Measurements from ENCODE around the gene SLC19A1.
A peak's percentile ranks its signal among the peaks of the same experiment; 100 is the strongest.
"Not testable (repeated sequence)": the region's sequence is repeated elsewhere in the genome, so short reads cannot be mapped to it uniquely, and the experiment has no call there.

The SLC19A1 gene

GRCh38 chr21:45570071-45570470, 27.8 kb upstream of the SLC19A1 start:
- 92% methylated on average over 7 of the region's 7 CpGs for WGBS
- no peak overlapping the region for H3K9ac ChIP-seq (ENCODE audit: low read length)
- H3K36me3 ChIP-seq (ENCODE audit: control insufficient read depth in 1 of 2, insufficient read depth in 2 of 2, low read depth in 1 of 2, low read length in 2 of 2): no peaks in the 10 kb centered on the region
- no peak overlapping the region for H3K4me2 ChIP-seq (ENCODE audit: low read length, poor library complexity, severe bottlenecking)
- H2BK5ac ChIP-seq (ENCODE audit: low read depth, low read length, poor library complexity, severe bottlenecking): no peak overlapping the region
- no peak overlapping the region for H3K14ac ChIP-seq (ENCODE audit: low read length in 2 of 2)
- no peak overlapping the region for H4K91ac ChIP-seq (ENCODE audit: low read length)
- no peak overlapping the region for H3K23ac ChIP-seq (ENCODE audit: low read length in 2 of 2)
- H3K27me3 ChIP-seq (ENCODE audit: control insufficient read depth in 1 of 2, insufficient read depth in 1 of 2, low read length in 2 of 2): peaks cover 5 to 87% of the 10 kb centered on the region in 2 experiments
- H3K18ac ChIP-seq (ENCODE audit: low read depth in 1 of 2, low read length in 2 of 2): no peak overlapping the region
- no peak for DNase-seq
- no peak overlapping the region for H4K8ac ChIP-seq (ENCODE audit: low read length)
- H3K79me1 ChIP-seq (replicated peaks; ENCODE audit: low read length, poor library complexity, severe bottlenecking): no peaks in the 10 kb centered on the region
- H3K4ac ChIP-seq (ENCODE audit: low read depth in 1 of 2, low read length in 2 of 2): no peak overlapping the region
- no peak overlapping the region for H2AK5ac ChIP-seq (ENCODE audit: low read length, severe bottlenecking)
- H2AFZ ChIP-seq (ENCODE audit: low read depth, low read length): no peak overlapping the region
- H3K4me1 ChIP-seq (ENCODE audit: control insufficient read depth, insufficient read depth, low read depth, low read length): peaks cover 14% of the 10 kb centered on the region
- no peak overlapping the region for H2BK120ac ChIP-seq (ENCODE audit: low read depth, low read length)
- H3K9me3 ChIP-seq (ENCODE audit: control insufficient read depth, low read length): no peaks in the 10 kb centered on the region
- no peak overlapping the region for H2BK15ac ChIP-seq (ENCODE audit: low read depth, poor library complexity, severe bottlenecking)
- H2BK12ac ChIP-seq (ENCODE audit: low read length in 2 of 2): no peak overlapping the region
- H3K4me3 ChIP-seq (ENCODE audit: insufficient read depth in 1 of 2, low read depth in 1 of 2, low read length in 2 of 2): no peak overlapping the region
- no peak overlapping the region for H3K27ac ChIP-seq (ENCODE audit: low read length, poor library complexity, severe bottlenecking)

GRCh38 chr21:45568383-45568782, 26.1 kb upstream of the SLC19A1 start:
- Histone ChIP-seq H2BK15ac (ENCODE audit: low read depth, poor library complexity, severe bottlenecking) (no peak overlapping the region), H3K4me3 (ENCODE audit: insufficient read depth in 1 of 2, low read depth in 1 of 2, low read length in 2 of 2) (no peak overlapping the region), H4K91ac (ENCODE audit: low read length) (no peak overlapping the region), H2BK12ac (ENCODE audit: low read length in 2 of 2) (no peak overlapping the region), H3K36me3 (ENCODE audit: control insufficient read depth in 1 of 2, insufficient read depth in 2 of 2, low read depth in 1 of 2, low read length in 2 of 2) (no peaks in the 10 kb centered on the region), H2AFZ (ENCODE audit: low read depth, low read length) (no peak overlapping the region), H4K8ac (ENCODE audit: low read length) (no peak overlapping the region), H3K9ac (ENCODE audit: low read length) (no peak overlapping the region), H3K4me1 (ENCODE audit: control insufficient read depth, insufficient read depth, low read depth, low read length) (no peaks in the 10 kb centered on the region), H3K9me3 (ENCODE audit: control insufficient read depth, low read length) (no peaks in the 10 kb centered on the region), H2BK120ac (ENCODE audit: low read depth, low read length) (no peak overlapping the region), H3K4ac (ENCODE audit: low read depth in 1 of 2, low read length in 2 of 2) (no peak overlapping the region), H3K27me3 (ENCODE audit: control insufficient read depth in 1 of 2, insufficient read depth in 1 of 2, low read length in 2 of 2) (peaks cover 5 to 87% of the 10 kb centered on the region in 2 experiments), H3K18ac (ENCODE audit: low read depth in 1 of 2, low read length in 2 of 2) (no peak overlapping the region), H3K4me2 (ENCODE audit: low read length, poor library complexity, severe bottlenecking) (no peak overlapping the region), H2BK5ac (ENCODE audit: low read depth, low read length, poor library complexity, severe bottlenecking) (no peak overlapping the region), H3K23ac (ENCODE audit: low read length in 2 of 2) (no peak overlapping the region), H3K79me1 (replicated peaks; ENCODE audit: low read length, poor library complexity, severe bottlenecking) (no peaks in the 10 kb centered on the region), H2AK5ac (ENCODE audit: low read length, severe bottlenecking) (no peak overlapping the region), H3K27ac (ENCODE audit: low read length, poor library complexity, severe bottlenecking) (no peak overlapping the region), H3K14ac (ENCODE audit: low read length in 2 of 2) (no peak overlapping the region)
- no peak for DNase-seq
- 86% methylated on average over 1 of the region's 3 CpGs for WGBS

- not testable (repeated sequence) for H2BK5ac ChIP-seq (ENCODE audit: low read depth, low read length, poor library complexity, severe bottlenecking); H3K27ac ChIP-seq (ENCODE audit: low read length, poor library complexity, severe bottlenecking); H3K4me2 ChIP-seq (ENCODE audit: low read length, poor library complexity, severe bottlenecking); H3K18ac ChIP-seq (ENCODE audit: low read depth in 1 of 2, low read length in 2 of 2); H3K79me1 ChIP-seq (replicated peaks; ENCODE audit: low read length, poor library complexity, severe bottlenecking); H4K91ac ChIP-seq (ENCODE audit: low read length); H3K4ac ChIP-seq (ENCODE audit: low read depth in 1 of 2, low read length in 2 of 2); H3K9ac ChIP-seq (ENCODE audit: low read length); H3K14ac ChIP-seq (ENCODE audit: low read length in 2 of 2); H2AK5ac ChIP-seq (ENCODE audit: low read length, severe bottlenecking); H2BK120ac ChIP-seq (ENCODE audit: low read depth, low read length); H3K9me3 ChIP-seq (ENCODE audit: control insufficient read depth, low read length); H2AFZ ChIP-seq (ENCODE audit: low read depth, low read length); H2BK12ac ChIP-seq (ENCODE audit: low read length in 2 of 2); H4K8ac ChIP-seq (ENCODE audit: low read length); H2BK15ac ChIP-seq (ENCODE audit: low read depth, poor library complexity, severe bottlenecking); H3K4me3 ChIP-seq (ENCODE audit: insufficient read depth in 1 of 2, low read depth in 1 of 2, low read length in 2 of 2); H3K23ac ChIP-seq (ENCODE audit: low read length in 2 of 2); H3K36me3 ChIP-seq (ENCODE audit: control insufficient read depth in 1 of 2, insufficient read depth in 2 of 2, low read depth in 1 of 2, low read length in 2 of 2); DNase-seq
- Histone ChIP-seq H3K4me1 (ENCODE audit: control insufficient read depth, insufficient read depth, low read depth, low read length) (peaks cover 19% of the 10 kb centered on the region), H3K27me3 (ENCODE audit: control insufficient read depth in 1 of 2, insufficient read depth in 1 of 2, low read length in 2 of 2) (peaks cover 5 to 91% of the 10 kb centered on the region in 2 experiments)
- 98% methylated on average over 11 of the region's 11 CpGs for WGBS
These were observed 21.9 kb upstream of the SLC19A1 start for GRCh38 chr21:45564137-45564536.

GRCh38 chr21:45562965-45563364, 20.7 kb upstream of the SLC19A1 start:
- no peak overlapping the region for H2AFZ ChIP-seq (ENCODE audit: low read depth, low read length)
- peaks cover 4 to 88% of the 10 kb centered on the region in 2 experiments for H3K27me3 ChIP-seq (ENCODE audit: control insufficient read depth in 1 of 2, insufficient read depth in 1 of 2, low read length in 2 of 2)
- no peak overlapping the region for H3K23ac ChIP-seq (ENCODE audit: low read length in 2 of 2)
- H3K4me3 ChIP-seq (ENCODE audit: insufficient read depth in 1 of 2, low read depth in 1 of 2, low read length in 2 of 2): no peak overlapping the region
- no peaks in the 10 kb centered on the region for H3K79me1 ChIP-seq (replicated peaks; ENCODE audit: low read length, poor library complexity, severe bottlenecking)
- no peak overlapping the region for H3K4ac ChIP-seq (ENCODE audit: low read depth in 1 of 2, low read length in 2 of 2)
- H2AK5ac ChIP-seq (ENCODE audit: low read length, severe bottlenecking): peak overlapping the region; percentile 36
- no peak overlapping the region for H2BK120ac ChIP-seq (ENCODE audit: low read depth, low read length)
- H2BK15ac ChIP-seq (ENCODE audit: low read depth, poor library complexity, severe bottlenecking): no peak overlapping the region
- H4K91ac ChIP-seq (ENCODE audit: low read length): no peak overlapping the region
- no peak overlapping the region for H2BK5ac ChIP-seq (ENCODE audit: low read depth, low read length, poor library complexity, severe bottlenecking)
- H3K4me1 ChIP-seq (ENCODE audit: control insufficient read depth, insufficient read depth, low read depth, low read length): peaks cover 20% of the 10 kb centered on the region
- H3K9ac ChIP-seq (ENCODE audit: low read length): no peak overlapping the region
- H2BK12ac ChIP-seq (ENCODE audit: low read length in 2 of 2): peak overlapping the region in 1 of 2 experiments; percentile 11
- peak overlapping the region; percentile 18 for H3K4me2 ChIP-seq (ENCODE audit: low read length, poor library complexity, severe bottlenecking)
- H3K9me3 ChIP-seq (ENCODE audit: control insufficient read depth, low read length): no peaks in the 10 kb centered on the region
- peak overlapping the region; percentile 92 for H3K27ac ChIP-seq (ENCODE audit: low read length, poor library complexity, severe bottlenecking)
- H4K8ac ChIP-seq (ENCODE audit: low read length): no peak overlapping the region
- WGBS: 62% methylated on average over 2 of the region's 6 CpGs
- H3K18ac ChIP-seq (ENCODE audit: low read depth in 1 of 2, low read length in 2 of 2): no peak overlapping the region
- H3K36me3 ChIP-seq (ENCODE audit: control insufficient read depth in 1 of 2, insufficient read depth in 2 of 2, low read depth in 1 of 2, low read length in 2 of 2): no peaks in the 10 kb centered on the region
- no peak overlapping the region for H3K14ac ChIP-seq (ENCODE audit: low read length in 2 of 2)
- DNase-seq: peak; percentile 18

Data from mesenchymal stem cell (in vitro differentiated cells and primary cell).